Ishikawa (cell line): ENCODE data around the gene PRR5L.

Source experiments
- EP300 ChIP-seq: IDR thresholded peaks from 2 replicates; pipeline ENCODE4 v1.6.1; 2012; ENCODE audit warnings: borderline replicate concordance
- RAD21 ChIP-seq: IDR thresholded peaks from 2 replicates; pipeline ENCODE4 v1.6.1; 2012; ENCODE audit warnings: low read depth

DNA sequence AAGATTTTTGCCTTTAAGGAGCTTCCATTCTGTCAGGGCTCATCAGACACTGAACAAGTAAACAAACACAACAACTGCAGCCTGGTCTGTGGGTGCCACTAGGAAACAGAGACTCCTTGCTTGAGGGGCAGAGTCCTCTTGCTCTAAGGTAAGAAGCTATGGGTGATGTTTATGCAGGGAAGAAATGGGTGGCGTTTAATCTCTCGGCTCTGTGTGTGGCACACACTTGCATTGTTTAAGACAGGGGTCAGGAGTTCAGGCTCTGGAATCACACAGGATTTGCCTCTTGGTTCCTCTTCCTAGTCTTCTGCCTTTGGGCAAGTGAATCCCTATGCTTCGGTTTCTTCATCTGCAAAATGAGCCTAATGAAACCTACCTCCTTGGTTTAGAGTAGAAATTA, 90.3 kb downstream of the PRR5L start:
- TF ChIP-seq RAD21 (no peak), EP300 (no peak)
